Esophagus muscularis mucosa (tissue), 4 donors: ENCODE results near the gene TENM3. TPM values are rescaled to one million over a fixed set of nuclear protein-coding genes. Genes with fewer than 3 reads are reported as not detected.

ENCODE experiments used
- DNase-seq: peaks from one replicate; pipeline ENCODE4 v3.0.0-alpha.2; 2017; ENCODE audit errors: extremely low spot score
- H3K27ac ChIP-seq, 4 donors: fragments of 200-600 bp; sonication (generic); replicated peaks in 1 of 4; 1 replicate in 3 of 4; 2 replicates in 1 of 4; pipeline ENCODE4 v1.5.1; 2016 to 2019; ENCODE audit warnings: mild to moderate bottlenecking in 1 of 4
- H3K27me3 ChIP-seq, 4 donors: fragments of 200-600 bp; sonication (generic); one replicate each; pipeline versions ENCODE4 v1.5.1 to v1.6.0; 2016 to 2019
- H3K36me3 ChIP-seq, 4 donors: fragments of 200-600 bp; sonication (generic); one replicate each; pipeline ENCODE4 v1.5.1; 2016 to 2019
- H3K4me1 ChIP-seq, 4 donors: fragments of 200-600 bp; sonication (generic); one replicate each; pipeline ENCODE4 v1.5.1; 2016 to 2019
- H3K4me3 ChIP-seq, 4 donors: fragments of 200-600 bp; sonication (generic); 1 replicate in 2 of 4; 2 replicates in 2 of 4; pipeline ENCODE4 v1.5.1; 2016 to 2019; ENCODE audit warnings: mild to moderate bottlenecking in 4 of 4, moderate library complexity in 1 of 4
- H3K9me3 ChIP-seq, 4 donors: fragments of 200-600 bp; sonication (generic); 1 replicate in 3 of 4; 2 replicates in 1 of 4; pipeline ENCODE4 v1.5.1; 2016 to 2019
- EP300 ChIP-seq: sonication (generic); formaldehyde crosslinking; IDR thresholded peaks from one replicate; pipeline ENCODE4 v1.6.1; 2017; ENCODE audit warnings: antibody characterized with exemption
- POLR2A ChIP-seq: fragments of 450-650 bp; IDR thresholded peaks from one replicate; pipeline ENCODE4 v1.6.1; 2017; ENCODE audit warnings: antibody characterized with exemption, moderate library complexity, mild to moderate bottlenecking, low read depth
- POLR2AphosphoS5 ChIP-seq, 2 donors: sonication (generic); formaldehyde crosslinking; IDR thresholded peaks; one replicate each; pipeline ENCODE4 v1.6.1; 2017; ENCODE audit warnings: antibody characterized with exemption in 2 of 2
- WGBS: methylation state at CpG from one replicate; pipeline ENCODE4 v1.1.5; 2018; 5-methylcytosine and 5-hydroxymethylcytosine counted together
- intact Hi-C: fragments of 100-400 bp; cut with DNase I; formaldehyde crosslinking; loops from one replicate; pipeline ENCODE4 v1.15.1; 2023
- total RNA-seq, 4 donors: library from RNA; depleted of rRNA; stranded (reverse); fragments of >200 nt; gene quantifications; one replicate each; pipeline versions ENCODE4 v1.1.0 to v1.2.1, GENCODE V29; 2016
- TF ChIP-seq, protein P1 (sequence below), 3 experiments: fragments of 200-600 bp in 2 of 3; fragments of 450-650 bp in 1 of 3; sonication (generic) in 2 of 3; IDR thresholded peaks; one replicate each; pipeline ENCODE4 v1.5.1; 2017 to 2019; ENCODE audit warnings: antibody characterized with exemption in 3 of 3, mild to moderate bottlenecking in 2 of 3, moderate library complexity in 1 of 3

TENM3 gene
- total RNA-seq, 4 donors from 2014 or later: 16.2 to 30.5 (median 28.3) TPM

DNA sequence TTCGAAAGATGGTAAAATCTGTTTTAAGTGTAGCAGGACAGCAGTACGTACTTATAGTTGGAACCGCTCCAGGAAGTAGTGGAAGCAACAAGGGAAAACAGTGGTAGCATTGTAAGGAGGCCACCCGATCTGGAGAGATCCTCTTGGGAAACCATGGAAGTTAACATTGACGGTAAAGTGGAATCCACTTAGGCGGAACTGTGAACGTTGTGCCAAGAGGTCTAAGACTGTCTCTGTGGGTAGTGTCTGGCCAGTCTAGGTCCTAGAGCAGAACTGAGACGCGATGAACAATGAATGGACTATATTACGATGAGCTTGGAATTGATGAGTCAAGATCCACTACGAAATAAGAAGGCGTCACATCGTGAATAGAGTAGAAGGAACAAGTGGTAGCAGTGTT is 124.0 kb downstream of the TENM3 start:
- Histone ChIP-seq H3K4me3 (no peak overlapping the region), H3K27ac (no peak overlapping the region)
- intact Hi-C loops: no loop called here

DNA sequence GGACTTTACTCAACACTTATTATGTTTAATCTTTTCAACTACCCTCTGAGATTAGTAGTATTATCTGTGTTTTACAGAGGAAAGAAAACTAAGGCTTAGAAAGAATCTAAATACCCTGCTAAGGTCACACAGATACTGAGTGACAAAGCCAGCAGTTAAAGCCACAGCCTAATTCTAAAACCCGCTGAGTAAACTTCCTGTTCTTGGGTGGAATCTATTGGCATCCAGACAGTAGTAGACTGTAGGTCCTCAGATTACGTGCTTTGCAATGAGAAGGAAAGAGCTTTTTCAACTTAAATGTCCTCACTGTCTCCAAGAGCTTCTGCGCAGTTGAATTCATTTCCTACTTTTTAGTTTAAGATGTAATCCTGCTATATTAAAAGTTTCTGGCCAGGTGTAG is 126.0 kb downstream of the TENM3 start:
- Histone ChIP-seq H3K36me3 (no peaks in the 10 kb centered on the region), H3K9me3 (no peaks in the 10 kb centered on the region), H3K27me3 (no peaks in the 10 kb centered on the region), H3K4me3 (no peak overlapping the region), H3K4me1 (no peaks in the 10 kb centered on the region), H3K27ac (no peak overlapping the region)
- DNase-seq: no peak
- WGBS: 80% methylated on average over 3 of the region's 3 CpGs
- intact Hi-C loops: no loop called here
- no peak for TF ChIP-seq EP300
- TF ChIP-seq POLR2A: no peak
- TF ChIP-seq POLR2AphosphoS5 (IDR thresholded peaks at IDR 0.05): no peak
- TF ChIP-seq, protein P1, sequence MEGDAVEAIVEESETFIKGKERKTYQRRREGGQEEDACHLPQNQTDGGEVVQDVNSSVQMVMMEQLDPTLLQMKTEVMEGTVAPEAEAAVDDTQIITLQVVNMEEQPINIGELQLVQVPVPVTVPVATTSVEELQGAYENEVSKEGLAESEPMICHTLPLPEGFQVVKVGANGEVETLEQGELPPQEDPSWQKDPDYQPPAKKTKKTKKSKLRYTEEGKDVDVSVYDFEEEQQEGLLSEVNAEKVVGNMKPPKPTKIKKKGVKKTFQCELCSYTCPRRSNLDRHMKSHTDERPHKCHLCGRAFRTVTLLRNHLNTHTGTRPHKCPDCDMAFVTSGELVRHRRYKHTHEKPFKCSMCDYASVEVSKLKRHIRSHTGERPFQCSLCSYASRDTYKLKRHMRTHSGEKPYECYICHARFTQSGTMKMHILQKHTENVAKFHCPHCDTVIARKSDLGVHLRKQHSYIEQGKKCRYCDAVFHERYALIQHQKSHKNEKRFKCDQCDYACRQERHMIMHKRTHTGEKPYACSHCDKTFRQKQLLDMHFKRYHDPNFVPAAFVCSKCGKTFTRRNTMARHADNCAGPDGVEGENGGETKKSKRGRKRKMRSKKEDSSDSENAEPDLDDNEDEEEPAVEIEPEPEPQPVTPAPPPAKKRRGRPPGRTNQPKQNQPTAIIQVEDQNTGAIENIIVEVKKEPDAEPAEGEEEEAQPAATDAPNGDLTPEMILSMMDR (IDR thresholded peaks at IDR 0.05): no peak

More for the DNA sequence above, 124.0 kb downstream of the TENM3 start:
- TF ChIP-seq POLR2AphosphoS5 (IDR thresholded peaks at IDR 0.05) (peak in 1 of 2 donors; percentile 28), EP300 (no peak), POLR2A (no peak)
- no peaks in the 10 kb centered on the region for H3K27me3 ChIP-seq
- H3K36me3 ChIP-seq: no peaks in the 10 kb centered on the region
- WGBS: 79% methylated on average over 13 of the region's 13 CpGs
- no peak for DNase-seq
- no peaks in the 10 kb centered on the region for H3K9me3 ChIP-seq
- no peaks in the 10 kb centered on the region for H3K4me1 ChIP-seq

DNA sequence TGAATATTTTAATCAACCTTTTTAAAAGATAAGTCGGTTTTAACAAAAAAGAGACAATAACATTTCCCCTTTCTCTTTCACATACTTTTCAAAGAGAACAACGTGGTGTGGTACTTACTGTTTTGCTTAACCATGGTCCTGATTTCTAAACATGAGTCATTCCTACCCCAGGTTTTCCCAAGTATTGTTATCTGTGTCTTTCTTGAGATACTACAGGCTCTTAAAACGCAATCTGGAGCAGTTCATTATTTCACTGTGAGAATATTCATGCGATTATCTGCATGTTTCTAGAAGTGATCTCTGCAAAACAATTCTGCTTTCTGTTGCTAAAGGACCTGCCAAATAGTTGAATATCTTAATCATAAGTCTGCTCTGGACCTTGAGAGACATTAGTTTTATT is 127.3 kb downstream of the TENM3 start:
- H3K27me3 ChIP-seq: no peaks in the 10 kb centered on the region
- no peaks in the 10 kb centered on the region for H3K9me3 ChIP-seq
- no peaks in the 10 kb centered on the region for H3K4me1 ChIP-seq
- TF ChIP-seq EP300 (no peak), POLR2AphosphoS5 (IDR thresholded peaks at IDR 0.05) (no peak), POLR2A (no peak)
- TF ChIP-seq, protein P1 (IDR thresholded peaks at IDR 0.05): no peak
- intact Hi-C loops: no loop called here
- 75% methylated on average over 4 of the region's 4 CpGs for WGBS
- no peak overlapping the region for H3K4me3 ChIP-seq
- DNase-seq: no peak
- no peak overlapping the region for H3K27ac ChIP-seq
- no peaks in the 10 kb centered on the region for H3K36me3 ChIP-seq

DNA sequence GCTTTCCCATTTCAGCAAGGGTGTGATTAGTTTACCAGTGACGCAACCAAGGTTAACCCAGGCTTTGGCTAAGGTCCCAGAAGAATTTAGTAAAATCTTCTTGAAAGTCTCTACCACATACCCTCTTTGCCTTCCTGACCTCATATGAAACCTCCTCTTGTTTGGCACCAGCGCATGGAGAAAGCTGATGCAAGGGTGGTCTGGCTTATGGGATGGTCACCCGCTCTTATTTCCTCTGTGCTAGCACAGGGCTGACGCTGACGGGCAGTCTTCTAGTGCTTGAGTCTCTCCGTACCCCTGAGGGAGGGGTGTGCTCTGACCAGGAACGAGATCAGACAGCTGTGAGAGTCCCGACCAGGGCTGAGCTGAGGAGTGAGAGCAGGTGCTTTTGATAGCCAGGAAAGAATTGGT is 137.6 kb downstream of the TENM3 start:
- no peak overlapping the region for H3K27ac ChIP-seq
- no peaks in the 10 kb centered on the region for H3K27me3 ChIP-seq
- no peaks in the 10 kb centered on the region for H3K9me3 ChIP-seq
- intact Hi-C loops: no loop called here
- H3K4me1 ChIP-seq: peaks cover 0 to 6% (median 0%) of the 10 kb centered on the region in 4 donors
- WGBS: 96% methylated on average over 6 of the region's 8 CpGs
- DNase-seq: no peak
- no peak for TF ChIP-seq POLR2A
- no peak for TF ChIP-seq EP300
- TF ChIP-seq POLR2AphosphoS5 (IDR thresholded peaks at IDR 0.05): no peak
- TF ChIP-seq, protein P1 (IDR thresholded peaks at IDR 0.05): no peak
- H3K36me3 ChIP-seq: no peaks in the 10 kb centered on the region
- H3K4me3 ChIP-seq: no peak overlapping the region

DNA sequence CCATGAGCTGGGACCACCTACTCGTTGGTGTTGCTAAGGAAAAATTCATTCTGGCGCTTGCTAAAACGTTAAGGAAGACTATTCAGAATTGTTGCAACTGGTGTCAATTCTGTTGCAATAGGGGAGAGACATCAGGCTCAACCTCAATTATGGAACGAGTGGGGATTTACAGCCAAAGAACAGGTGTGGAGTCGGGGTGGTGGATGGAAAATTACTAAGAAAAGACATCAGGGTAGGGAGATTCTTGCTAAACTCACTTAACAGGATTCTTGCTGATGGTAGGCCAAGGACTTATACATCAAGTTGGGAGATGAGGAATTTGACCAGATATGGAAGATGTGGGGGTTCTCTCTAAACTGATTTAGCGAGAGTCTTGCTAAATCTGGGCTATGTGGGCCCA is 139.7 kb downstream of the TENM3 start:
- WGBS: 87% methylated on average over 6 of the region's 6 CpGs
- no peak overlapping the region for H3K4me3 ChIP-seq
- H3K27ac ChIP-seq: no peak overlapping the region

More for the DNA sequence above, 139.7 kb downstream of the TENM3 start:
- Histone ChIP-seq H3K4me1 (peaks cover 0 to 6% (median 0%) of the 10 kb centered on the region in 4 donors), H3K9me3 (no peaks in the 10 kb centered on the region), H3K27me3 (no peaks in the 10 kb centered on the region), H3K36me3 (no peaks in the 10 kb centered on the region)
- TF ChIP-seq, protein P1 (IDR thresholded peaks at IDR 0.05): no peak
- TF ChIP-seq POLR2A (no peak), POLR2AphosphoS5 (IDR thresholded peaks at IDR 0.05) (no peak), EP300 (no peak)
- intact Hi-C loops: no loop called here
- DNase-seq: no peak
